ENCODE measurements around the gene PDCD7.
"Not testable (repeated sequence)": the region's sequence is repeated elsewhere in the genome, so short reads cannot be mapped to it uniquely, and the experiment has no call there.

PDCD7 gene, protein sequence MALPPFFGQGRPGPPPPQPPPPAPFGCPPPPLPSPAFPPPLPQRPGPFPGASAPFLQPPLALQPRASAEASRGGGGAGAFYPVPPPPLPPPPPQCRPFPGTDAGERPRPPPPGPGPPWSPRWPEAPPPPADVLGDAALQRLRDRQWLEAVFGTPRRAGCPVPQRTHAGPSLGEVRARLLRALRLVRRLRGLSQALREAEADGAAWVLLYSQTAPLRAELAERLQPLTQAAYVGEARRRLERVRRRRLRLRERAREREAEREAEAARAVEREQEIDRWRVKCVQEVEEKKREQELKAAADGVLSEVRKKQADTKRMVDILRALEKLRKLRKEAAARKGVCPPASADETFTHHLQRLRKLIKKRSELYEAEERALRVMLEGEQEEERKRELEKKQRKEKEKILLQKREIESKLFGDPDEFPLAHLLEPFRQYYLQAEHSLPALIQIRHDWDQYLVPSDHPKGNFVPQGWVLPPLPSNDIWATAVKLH

DNA sequence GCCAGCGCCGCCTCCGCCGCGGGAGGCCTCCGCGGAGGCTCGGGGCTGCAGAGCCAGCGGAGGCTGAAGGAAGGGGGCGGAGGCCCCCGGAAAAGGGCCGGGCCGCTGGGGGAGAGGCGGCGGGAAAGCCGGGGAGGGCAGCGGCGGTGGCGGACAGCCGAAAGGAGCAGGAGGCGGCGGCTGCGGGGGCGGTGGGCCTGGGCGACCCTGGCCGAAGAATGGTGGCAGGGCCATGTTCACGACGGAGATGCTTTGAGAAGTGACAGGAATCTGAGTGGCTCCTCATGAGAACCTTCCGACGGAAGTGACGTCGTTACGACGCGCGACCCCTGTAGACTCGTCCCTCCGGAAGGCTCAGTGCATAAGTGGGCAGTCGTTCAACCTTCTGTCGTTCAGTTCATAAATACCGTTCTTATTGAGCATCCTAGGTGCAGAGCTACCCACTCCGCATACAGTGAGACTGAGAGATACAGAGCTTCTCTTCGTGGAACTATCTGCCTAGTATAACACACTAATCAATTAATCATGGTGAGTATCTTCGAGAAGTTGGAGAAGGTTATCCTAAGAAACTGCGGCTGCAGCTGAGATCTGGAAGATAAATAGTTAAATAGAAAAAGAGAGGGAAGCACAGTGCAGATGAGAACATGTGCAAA lies at the start of gene PDCD7:
TSS of gene PDCD7 (minus strand) at position 261 of the 653 bp plus-strand sequence. CDS start at position 234, 27 bp downstream.
- DNase-seq, result peak; percentile 92 to 93 (median 93)

DNA sequence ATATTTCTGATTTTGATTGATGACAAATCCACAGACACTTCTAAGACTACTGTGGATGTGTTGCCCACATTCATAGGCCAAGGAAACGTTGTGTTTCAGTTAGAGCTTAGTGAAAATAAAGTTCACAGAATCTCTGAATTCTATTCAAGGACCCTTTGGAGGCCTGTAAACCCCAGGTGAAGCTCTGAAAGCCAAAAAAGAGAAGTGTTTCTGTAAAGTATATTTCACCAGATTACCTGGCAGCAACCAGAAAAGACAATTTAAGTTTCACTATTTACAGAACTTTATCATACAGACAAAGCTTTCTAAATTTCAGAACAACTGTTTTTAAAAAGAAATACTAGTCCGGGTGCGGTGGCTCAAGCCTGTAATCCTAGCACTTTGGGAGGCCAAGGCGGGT lies 48.9 kb upstream of the PDCD7 start:
- no peak for DNase-seq

- not testable (repeated sequence) for DNase-seq
Measured at GRCh38 chr15:65181582-65182353, 48.2 kb upstream of the PDCD7 start.

- DNase-seq, result no peak
Measured at GRCh38 chr15:65180167-65180566, 46.6 kb upstream of the PDCD7 start.

DNA sequence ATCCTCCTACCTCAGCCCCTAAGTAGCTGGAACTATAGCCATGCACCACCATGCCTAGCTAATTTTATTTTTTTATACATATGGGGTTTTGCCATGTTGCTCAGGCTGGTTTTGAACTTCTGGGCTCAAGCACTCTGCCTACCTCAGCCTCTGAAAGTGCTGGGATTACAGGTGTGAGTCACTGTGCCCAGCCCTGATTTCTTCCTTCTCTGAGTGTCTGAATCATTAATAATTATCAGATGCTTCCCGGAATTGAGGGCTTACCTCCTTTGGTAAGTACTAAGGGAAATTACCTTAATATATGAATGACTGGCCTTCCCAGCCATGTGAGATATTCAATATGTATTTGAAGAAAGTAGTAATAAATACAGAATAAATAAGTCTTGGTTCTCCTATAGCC lies 44.3 kb upstream of the PDCD7 start:
- DNase-seq, result no peak

GRCh38 chr15:65176056-65176455 lies 42.4 kb upstream of the PDCD7 start:
- no peak for DNase-seq

DNA sequence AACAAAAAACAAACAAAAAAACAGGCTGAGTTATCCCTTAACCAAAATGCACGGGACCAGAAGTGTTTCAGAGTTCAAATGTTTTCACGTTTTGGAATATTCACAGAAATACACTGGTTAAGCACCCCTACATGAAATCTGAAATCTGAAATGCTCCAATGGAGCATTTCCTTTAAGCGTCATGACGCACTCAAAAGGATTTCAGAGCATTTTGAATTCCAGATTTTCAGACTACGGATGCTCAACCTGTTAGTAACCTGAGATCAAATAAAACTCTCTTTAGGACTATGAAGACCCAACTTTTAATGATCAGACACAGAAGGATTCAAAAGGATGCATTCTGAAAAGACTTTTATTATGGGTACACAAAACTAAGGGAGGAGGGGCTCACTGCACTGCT lies 41.9 kb upstream of the PDCD7 start:
- DNase-seq, result no peak

- DNase-seq, result no peak
Measured at GRCh38 chr15:65174509-65174908, 40.9 kb upstream of the PDCD7 start.

GRCh38 chr15:65172531-65172930 lies 38.9 kb upstream of the PDCD7 start:
- no peak for DNase-seq

- no peak for DNase-seq
Measured at GRCh38 chr15:65171428-65171827, 37.8 kb upstream of the PDCD7 start.

DNA sequence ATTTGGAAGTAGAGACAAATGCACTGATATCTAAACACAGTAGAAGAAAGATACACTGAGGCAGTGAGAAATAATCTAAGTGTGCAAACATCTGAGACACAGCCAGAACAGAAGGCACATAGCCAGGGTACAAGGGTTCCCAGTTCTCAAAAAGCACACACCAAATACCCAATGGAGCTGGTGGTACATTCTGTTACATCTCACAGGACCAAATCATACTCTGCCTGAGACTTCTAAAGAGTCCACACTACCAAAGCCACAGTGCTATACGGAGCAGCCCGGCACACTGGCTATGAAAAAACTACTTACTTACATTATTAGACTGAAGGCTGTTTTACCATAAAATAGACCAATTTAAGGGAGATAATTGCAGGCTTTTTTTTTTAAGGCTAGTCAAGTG lies 32.3 kb upstream of the PDCD7 start:
- no peak for DNase-seq

DNA sequence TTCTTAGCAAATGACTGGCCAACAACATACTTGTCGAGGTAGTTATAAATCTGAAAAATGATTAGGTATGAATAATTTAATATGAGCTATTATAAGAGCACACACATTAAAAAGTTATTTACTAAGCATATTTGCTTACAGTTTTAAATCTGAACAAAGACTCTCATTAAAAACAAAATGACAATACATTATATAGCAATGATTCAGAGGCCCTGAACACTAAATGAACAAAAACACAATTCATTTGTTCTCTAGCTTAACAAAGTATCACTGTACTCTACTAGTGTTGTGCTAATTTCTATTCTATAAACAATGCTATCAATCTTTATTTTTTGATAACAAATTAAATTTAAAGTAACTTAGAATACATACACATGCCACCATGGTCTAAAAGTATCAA lies 30.5 kb upstream of the PDCD7 start:
- DNase-seq, result no peak

DNA sequence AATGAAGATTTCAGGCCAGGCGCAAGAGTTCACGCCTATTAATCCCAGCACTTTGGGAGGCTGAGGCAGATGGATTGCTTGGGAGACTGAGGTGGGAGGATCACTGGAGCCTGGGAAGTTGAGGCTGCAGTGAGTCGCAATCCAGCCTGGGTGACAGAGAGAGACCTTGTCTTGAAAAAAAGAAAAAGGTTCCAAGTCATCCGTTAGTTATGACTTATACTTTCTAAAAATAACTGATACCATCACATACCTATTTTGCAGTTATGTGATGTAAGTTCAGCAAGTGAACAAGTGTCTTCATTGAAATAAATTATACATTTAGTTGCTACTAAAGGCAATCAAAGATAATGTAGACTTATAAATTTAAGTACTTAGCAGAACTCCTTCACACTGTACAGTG lies 29.4 kb upstream of the PDCD7 start:
- DNase-seq, result no peak

GRCh38 chr15:65156692-65157091 lies 23.1 kb upstream of the PDCD7 start:
- no peak for DNase-seq

DNA sequence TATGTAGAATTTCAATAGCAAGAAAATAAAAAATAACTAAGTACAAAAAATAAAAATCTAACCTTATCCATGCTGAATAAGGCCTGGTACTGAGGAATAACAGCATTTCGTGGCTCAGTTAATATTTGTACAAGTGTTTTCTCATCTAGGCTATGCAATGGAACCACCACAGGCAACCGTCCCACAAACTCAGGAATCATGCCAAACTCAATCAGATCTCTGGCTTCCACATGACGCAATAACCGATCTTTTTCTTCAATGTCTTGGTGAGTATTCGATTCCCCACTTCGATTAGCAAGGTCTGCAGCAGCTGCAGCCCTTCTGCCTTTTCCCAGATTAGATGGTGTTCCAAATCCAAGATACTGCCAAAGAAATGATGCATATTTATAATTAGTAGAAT lies 21.1 kb upstream of the PDCD7 start:
- DNase-seq, result no peak

DNA sequence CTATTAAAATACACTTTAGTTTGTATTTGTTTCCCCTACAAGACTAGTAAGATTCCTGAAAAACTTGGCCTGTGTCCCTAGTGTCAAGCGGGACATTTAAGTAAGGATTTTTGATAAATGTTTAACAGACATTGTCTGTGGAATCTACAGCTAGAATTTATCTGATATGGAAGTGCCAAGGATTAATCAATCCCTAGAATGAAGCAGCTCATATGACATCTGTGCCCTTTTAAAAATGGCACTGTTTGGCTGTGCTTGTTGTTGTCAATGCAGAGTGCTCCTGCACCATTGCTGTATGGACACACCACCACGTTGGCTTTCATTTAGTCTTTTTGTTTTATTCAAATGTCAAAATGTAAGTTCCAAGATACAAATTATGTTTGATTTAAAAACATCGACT lies 14.3 kb upstream of the PDCD7 start:
- DNase-seq, result no peak

DNA sequence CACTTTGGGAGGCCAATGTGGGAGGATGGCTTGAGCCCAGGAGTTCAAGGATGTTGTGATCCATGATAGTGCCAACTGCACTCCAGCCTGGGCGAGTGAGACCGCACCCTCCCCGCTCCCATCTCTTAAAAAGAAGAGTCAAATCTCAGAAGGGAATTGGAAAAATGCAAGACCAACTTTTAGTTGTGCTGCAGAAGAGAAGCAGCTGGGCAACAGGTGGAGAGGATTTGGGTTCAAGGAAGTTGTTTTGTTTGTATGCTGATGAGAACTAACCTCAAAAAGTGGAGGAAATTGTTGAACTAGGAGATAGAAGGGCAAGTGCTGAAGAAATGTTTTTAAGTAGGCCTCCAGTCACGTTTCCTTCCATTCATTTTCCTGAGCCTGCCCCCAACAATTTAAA lies 12.8 kb upstream of the PDCD7 start:
- DNase-seq, result no peak

DNA sequence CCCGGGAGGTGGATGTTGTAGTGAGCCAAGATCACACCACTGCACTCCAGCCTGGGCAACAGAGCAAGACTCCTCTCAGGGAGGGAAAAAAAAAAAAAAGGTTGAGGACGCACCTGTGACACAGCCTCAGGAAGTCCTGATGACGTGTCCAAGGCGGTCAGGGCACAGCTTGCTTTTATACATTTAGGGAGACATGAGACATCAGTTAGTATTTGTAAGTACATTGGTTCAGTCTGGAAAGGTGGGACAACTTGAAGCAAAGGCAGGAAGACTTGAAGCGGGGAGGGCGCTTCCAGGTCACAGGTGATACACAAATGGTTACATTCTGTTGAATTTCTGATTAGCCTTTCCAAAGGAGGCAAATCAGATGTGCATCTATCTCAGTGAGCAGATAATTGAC lies 5.0 kb upstream of the PDCD7 start:
- DNase-seq, result not testable (repeated sequence)

- DNase-seq, result not testable (repeated sequence)
Measured at GRCh38 chr15:65137893-65138292, 4.3 kb upstream of the PDCD7 start.

DNA sequence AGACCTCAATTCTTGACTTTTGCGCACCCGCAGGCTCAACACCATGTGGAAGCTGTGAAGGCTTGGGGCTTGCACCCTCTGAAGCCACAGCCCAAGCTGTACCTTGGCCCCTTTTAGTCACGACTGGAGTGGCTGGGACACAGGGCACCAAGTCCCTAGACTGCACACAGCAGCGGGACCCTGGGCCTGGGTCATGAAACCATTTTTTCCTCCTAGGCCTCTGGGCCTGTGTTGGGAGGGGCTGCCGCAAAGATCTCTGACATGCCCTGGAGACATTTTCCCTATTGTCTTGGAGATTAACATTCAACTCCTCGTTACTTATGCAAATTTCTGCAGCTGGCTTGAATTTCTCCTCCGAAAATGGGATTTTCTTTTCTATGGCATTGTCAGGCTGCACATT lies 3.5 kb upstream of the PDCD7 start:
- not testable (repeated sequence) for DNase-seq

- DNase-seq, result no peak
Measured at GRCh38 chr15:65134538-65134937, 930 bp upstream of the PDCD7 start.

DNA sequence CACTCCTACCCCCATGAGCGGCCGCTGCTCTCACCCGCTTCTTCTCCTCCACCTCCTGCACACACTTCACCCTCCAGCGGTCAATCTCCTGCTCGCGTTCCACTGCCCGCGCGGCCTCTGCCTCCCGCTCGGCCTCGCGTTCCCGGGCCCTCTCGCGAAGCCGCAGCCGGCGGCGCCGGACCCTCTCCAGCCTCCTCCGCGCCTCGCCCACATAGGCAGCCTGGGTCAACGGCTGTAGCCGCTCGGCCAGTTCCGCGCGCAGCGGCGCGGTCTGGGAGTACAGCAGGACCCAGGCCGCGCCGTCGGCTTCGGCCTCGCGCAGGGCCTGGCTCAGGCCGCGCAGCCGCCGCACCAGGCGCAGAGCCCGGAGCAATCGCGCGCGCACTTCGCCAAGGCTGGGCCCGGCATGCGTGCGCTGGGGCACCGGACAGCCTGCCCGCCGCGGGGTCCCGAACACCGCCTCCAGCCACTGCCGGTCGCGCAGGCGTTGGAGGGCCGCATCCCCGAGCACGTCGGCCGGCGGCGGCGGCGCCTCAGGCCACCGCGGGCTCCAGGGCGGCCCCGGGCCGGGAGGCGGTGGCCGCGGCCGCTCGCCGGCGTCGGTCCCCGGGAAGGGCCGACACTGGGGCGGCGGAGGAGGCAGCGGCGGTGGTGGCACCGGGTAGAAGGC lies 595 bp downstream of the PDCD7 start:
- DNase-seq, result peak; percentile 71 to 87 (median 79)

DNA sequence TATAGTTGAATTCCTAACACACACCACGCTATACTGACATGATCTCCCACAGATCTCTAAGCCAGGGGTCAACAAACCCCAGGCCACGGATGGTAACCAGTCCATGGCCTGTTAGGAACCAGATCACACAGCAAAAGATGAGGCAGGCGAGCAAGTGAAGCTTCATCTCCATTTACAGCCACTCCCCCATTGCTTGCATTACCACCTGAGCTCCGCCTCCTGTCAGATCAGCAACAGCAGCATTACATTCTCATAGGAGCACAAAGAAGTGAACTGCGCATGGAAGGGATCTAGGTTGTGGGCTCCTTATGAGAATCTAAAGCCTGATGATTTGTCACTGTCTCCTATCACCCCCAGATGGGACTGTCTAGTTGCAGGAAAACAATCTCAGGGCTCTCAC lies 2.7 kb downstream of the PDCD7 start:
- no peak for DNase-seq
